ENCODE results near the gene EIPR1. TPM values are rescaled to one million over a fixed set of nuclear protein-coding genes. Genes with fewer than 3 reads are reported as not detected.

EIPR1 gene
- total RNA-seq, 2 donors from 2014 or later: 13.5 TPM

GRCh38 chr2:3297523-3297922, 80.1 kb downstream of the EIPR1 start:
- no peak for TF ChIP-seq CTCF (IDR thresholded peaks at IDR 0.05)
- TF ChIP-seq POLR2A (IDR thresholded peaks at IDR 0.05): no peak
- Histone ChIP-seq H3K4me1 (no peaks in the 10 kb centered on the region), H3K27me3 (no peaks in the 10 kb centered on the region), H3K4me3 (no peak overlapping the region), H3K36me3 (replicated peaks in 1 of 2; ENCODE audit: insufficient read depth in 1 of 2, low read depth in 2 of 2) (no peaks in the 10 kb centered on the region), H3K9me3 (no peaks in the 10 kb centered on the region), H3K27ac (no peak overlapping the region)
- WGBS, 2 donors: 93 to 94% methylated on average over 5 to 6 of the region's 6 CpGs
- ATAC-seq (no peak), DNase-seq (no peak)
- intact Hi-C loops (cut with DNase I): no loop called here

GRCh38 chr2:3296182-3296972, 81.2 kb downstream of the EIPR1 start:
- TF ChIP-seq POLR2A (IDR thresholded peaks at IDR 0.05) (no peak), CTCF (IDR thresholded peaks at IDR 0.05) (no peak)
- Histone ChIP-seq H3K27me3 (no peaks in the 10 kb centered on the region), H3K27ac (no peak overlapping the region), H3K9me3 (no peaks in the 10 kb centered on the region), H3K4me3 (no peak overlapping the region), H3K36me3 (replicated peaks in 1 of 2; ENCODE audit: insufficient read depth in 1 of 2, low read depth in 2 of 2) (no peaks in the 10 kb centered on the region), H3K4me1 (no peaks in the 10 kb centered on the region)
- no peak for ATAC-seq
- 85 to 88% methylated on average over 4 of the region's 4 CpGs for WGBS, 2 donors
- intact Hi-C loops (cut with DNase I): no loop called here
- DNase-seq: no peak

DNA sequence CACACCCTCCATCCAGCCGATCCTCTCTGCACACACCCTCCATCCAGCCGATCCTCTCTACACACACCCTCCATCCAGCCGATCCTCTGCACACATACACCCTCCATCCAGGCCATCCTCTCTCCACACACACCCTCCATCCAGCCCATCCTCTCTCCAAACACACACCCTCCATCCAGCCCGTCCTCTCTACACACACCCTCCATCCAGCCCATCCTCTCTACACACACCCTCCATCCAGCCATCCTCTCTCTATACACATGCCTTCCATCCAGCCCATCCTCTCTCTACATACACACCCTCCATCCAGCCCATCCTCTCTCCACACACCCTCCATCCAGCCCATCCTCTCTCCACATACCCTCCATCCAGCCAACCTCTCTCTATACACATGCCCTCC, 83.1 kb downstream of the EIPR1 start:
- Histone ChIP-seq H3K4me3 (no peak overlapping the region), H3K27ac (no peak overlapping the region), H3K4me1 (no peaks in the 10 kb centered on the region), H3K27me3 (no peaks in the 10 kb centered on the region), H3K36me3 (replicated peaks in 1 of 2; ENCODE audit: insufficient read depth in 1 of 2, low read depth in 2 of 2) (no peaks in the 10 kb centered on the region), H3K9me3 (no peaks in the 10 kb centered on the region)
- TF ChIP-seq POLR2A (IDR thresholded peaks at IDR 0.05): no peak
- no peak for TF ChIP-seq CTCF (IDR thresholded peaks at IDR 0.05)
- DNase-seq: no peak
- intact Hi-C loops (cut with DNase I): no loop called here
- 60 to 70% methylated on average over 4 of the region's 4 CpGs for WGBS, 2 donors
- no peak for ATAC-seq

DNA sequence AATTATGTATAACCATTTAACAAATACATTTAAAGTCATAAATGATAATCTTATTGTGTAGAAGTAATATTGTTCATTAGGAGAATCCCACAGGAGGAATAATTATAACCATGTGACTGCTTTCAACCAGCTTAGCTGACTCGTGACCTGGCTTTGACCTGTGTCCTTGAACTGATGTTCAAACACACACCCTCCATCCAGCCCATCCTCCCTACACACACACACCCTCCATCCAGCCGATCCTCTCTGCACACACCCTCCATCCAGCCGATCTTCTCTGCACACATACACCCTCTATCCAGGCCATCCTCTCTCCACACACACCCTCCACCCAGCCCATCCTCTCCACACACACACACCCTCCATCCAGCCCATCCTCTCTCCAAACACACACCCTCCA, 83.5 kb downstream of the EIPR1 start:
- DNase-seq (no peak), ATAC-seq (no peak)
- WGBS, 2 donors: 34 to 36% methylated on average over 3 of the region's 3 CpGs
- Histone ChIP-seq H3K27ac (no peak overlapping the region), H3K9me3 (no peaks in the 10 kb centered on the region), H3K27me3 (no peaks in the 10 kb centered on the region), H3K36me3 (replicated peaks in 1 of 2; ENCODE audit: insufficient read depth in 1 of 2, low read depth in 2 of 2) (no peaks in the 10 kb centered on the region), H3K4me3 (no peak overlapping the region), H3K4me1 (no peaks in the 10 kb centered on the region)
- TF ChIP-seq POLR2A (IDR thresholded peaks at IDR 0.05): no peak
- TF ChIP-seq CTCF (IDR thresholded peaks at IDR 0.05): no peak
- intact Hi-C loops (cut with DNase I): no loop called here

GRCh38 chr2:3293221-3293620, 84.4 kb downstream of the EIPR1 start:
- intact Hi-C loops (cut with DNase I): no loop called here
- Histone ChIP-seq H3K27me3 (no peaks in the 10 kb centered on the region), H3K36me3 (replicated peaks in 1 of 2; ENCODE audit: insufficient read depth in 1 of 2, low read depth in 2 of 2) (no peaks in the 10 kb centered on the region), H3K4me3 (no peak overlapping the region), H3K9me3 (no peaks in the 10 kb centered on the region), H3K4me1 (no peaks in the 10 kb centered on the region), H3K27ac (no peak overlapping the region)
- no peak for ATAC-seq
- TF ChIP-seq CTCF (IDR thresholded peaks at IDR 0.05) (no peak), POLR2A (IDR thresholded peaks at IDR 0.05) (no peak)
- 80 to 96% methylated on average over 5 to 9 of the region's 9 CpGs for WGBS, 2 donors
- no peak for DNase-seq
